GM21367 (cell line): ENCODE data around the gene HPS4.
"Not testable (repeated sequence)": the region's sequence is repeated elsewhere in the genome, so short reads cannot be mapped to it uniquely, and the experiment has no call there.

ENCODE experiments used
- ATAC-seq: cut with Tn5 transposase; IDR thresholded peaks from one replicate; pipeline ENCODE4 v1.9.1; 2021; ENCODE audit not compliant: unreplicated experiment

The HPS4 gene

GRCh38 chr22:26416670-26417276 lies 66.8 kb downstream of the HPS4 start:
- no peak for ATAC-seq

DNA sequence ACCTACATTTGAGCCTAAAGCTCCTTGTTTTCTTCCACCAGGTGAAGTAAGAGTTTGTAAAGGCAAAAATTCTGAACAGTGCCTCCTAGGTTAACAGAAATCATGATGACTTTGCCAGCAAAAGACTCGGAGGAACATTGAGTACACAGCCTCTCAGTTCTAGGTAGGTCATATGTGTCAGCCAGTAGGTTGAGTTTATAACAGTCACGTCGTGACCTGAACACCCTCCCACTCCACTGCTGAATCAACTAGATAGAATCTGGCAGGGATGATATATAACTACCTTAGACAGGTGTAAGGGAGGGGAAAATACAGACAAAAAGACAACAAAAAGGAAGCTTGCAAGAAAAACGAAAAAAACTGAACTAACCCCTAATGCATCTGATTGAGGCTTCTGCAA lies 67.3 kb downstream of the HPS4 start:
- no peak for ATAC-seq

GRCh38 chr22:26414347-26414746 lies 69.2 kb downstream of the HPS4 start:
- ATAC-seq: no peak

- ATAC-seq: no peak
Measured at GRCh38 chr22:26410386-26410785, 73.2 kb downstream of the HPS4 start.

DNA sequence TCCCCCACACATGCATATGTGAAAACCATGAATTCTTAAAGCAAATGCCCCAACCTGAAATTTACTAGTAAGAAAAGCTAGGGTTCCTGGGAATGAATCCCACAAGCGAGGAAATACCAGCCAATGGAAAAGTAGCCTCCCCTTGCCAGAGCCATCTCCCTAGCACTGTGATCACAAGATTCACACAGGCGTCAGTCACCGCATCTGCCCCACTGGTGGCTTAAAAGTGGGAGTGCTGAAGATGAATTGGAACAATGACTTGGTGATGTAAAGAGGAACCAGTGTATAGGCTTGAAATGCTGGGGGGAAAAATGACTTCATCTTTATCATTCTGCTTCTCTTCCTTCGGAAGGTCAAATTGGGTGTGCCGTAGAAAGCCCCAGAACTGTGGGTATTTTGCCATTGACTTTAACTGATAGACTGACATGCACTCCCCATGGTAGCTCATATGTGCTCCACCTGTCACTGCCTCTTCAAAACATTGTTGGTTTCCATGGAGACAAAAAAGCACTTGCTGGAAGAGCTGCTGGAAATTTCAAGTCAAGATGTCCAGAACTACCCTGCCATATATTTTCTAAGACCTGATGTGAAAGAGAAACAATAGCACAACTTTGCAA lies 73.8 kb downstream of the HPS4 start:
- no peak for ATAC-seq

GRCh38 chr22:26408562-26409220 lies 74.9 kb downstream of the HPS4 start:
- ATAC-seq: not testable (repeated sequence)

DNA sequence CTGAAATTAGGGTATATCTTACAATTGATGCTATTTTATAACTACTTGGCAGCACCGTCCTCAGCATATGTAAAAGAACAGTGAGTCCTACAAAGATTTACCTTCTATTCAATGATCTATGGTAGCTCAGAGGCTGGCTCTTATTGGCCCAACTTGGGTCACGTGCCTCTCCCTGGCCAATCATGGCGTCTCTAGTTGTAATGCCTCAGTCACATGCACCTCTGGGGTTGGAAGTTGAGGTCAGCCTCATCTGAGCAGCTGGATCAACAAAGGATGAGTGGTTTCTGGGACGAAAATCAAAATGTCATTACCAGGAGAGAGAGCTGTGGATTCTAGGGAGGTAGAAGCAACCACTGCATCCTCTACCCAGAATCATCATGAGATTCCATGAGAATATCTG lies 77.5 kb downstream of the HPS4 start:
- no peak for ATAC-seq

GRCh38 chr22:26404851-26405421 lies 78.6 kb downstream of the HPS4 start:
- no peak for ATAC-seq

- ATAC-seq: no peak
Measured at GRCh38 chr22:26401726-26402125, 81.9 kb downstream of the HPS4 start.
